ENCODE measurements around the gene ABCB11.

- TF ChIP-seq CTCF (IDR thresholded peaks at IDR 0.05; ENCODE audit: insufficient read depth, low read length) (no peak), GABPA (IDR thresholded peaks at IDR 0.05; ENCODE audit: low read depth) (no peak), POLR2AphosphoS5 (IDR thresholded peaks at IDR 0.05; ENCODE audit: low read depth) (no peak), SPI1 (IDR thresholded peaks at IDR 0.05; ENCODE audit: borderline replicate concordance, low read depth) (no peak), REST (IDR thresholded peaks at IDR 0.05; ENCODE audit: insufficient replicate concordance, low read depth) (no peak)
These were observed 5.1 kb downstream of the ABCB11 start for GRCh38 chr2:169026056-169026455.
